HG02678 (cell line): ENCODE results near the gene NFRKB.

ENCODE experiments used
- ATAC-seq: cut with Tn5 transposase; IDR thresholded peaks from one replicate; pipeline ENCODE4 v1.9.1; 2021; ENCODE audit warnings: mild to moderate bottlenecking, moderate library complexity; ENCODE audit not compliant: unreplicated experiment

Gene NFRKB

DNA sequence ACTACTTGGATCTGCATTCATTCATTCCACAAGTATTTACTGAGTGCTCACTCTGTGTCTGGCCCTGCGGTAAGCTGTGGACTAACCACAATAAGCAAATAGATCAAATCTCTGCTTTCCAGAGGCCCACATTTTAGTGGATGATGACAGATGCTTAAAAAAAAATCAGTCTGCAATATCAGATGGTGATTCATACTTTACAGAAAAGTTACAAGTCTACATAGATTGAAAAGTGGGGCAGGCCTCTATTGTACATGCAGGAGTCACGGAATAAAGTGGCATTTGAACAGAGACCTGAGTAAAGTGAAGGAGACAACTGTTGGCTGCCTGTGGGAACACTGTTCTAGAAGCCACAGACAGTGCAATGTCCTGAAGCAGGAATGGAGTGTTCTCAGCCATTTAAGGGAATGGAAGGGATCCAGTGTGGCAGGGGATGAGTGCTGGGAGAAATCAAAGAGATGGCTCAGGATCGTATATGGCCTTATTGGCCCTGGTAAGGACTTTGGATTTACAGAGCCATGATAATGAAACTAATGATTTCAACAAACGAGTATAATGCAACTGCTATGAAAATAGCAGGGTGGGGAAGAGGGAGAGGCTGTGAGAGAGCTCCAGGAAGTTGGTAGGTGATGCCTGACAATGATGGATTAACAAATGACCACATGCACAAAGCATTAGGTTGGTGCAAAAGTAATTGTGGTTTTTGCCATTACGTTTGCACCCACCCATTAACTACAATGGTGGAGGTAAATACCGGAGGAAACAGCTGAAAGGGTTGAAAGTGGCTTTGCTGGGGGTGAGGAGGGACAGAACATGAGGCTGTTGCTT is 48.7 kb downstream of the NFRKB start:
- ATAC-seq, result no peak
